Glutamatergic neuron (in vitro differentiated cells): ENCODE data around the gene WDR88. TPM values are rescaled to one million over a fixed set of nuclear protein-coding genes. Genes with fewer than 3 reads are reported as not detected.

ENCODE experiments used
- DNase-seq: peaks from one replicate; pipeline ENCODE4 v3.0.0; 2022
- H3K27ac Mint-ChIP-seq: one replicate; pipeline ENCODE4 v1.8.0; 2020; ENCODE audit warnings: mild to moderate bottlenecking, mixed read lengths, inconsistent platforms; ENCODE audit not compliant: unreplicated experiment
- H3K27me3 Mint-ChIP-seq: one replicate; pipeline ENCODE4 v1.8.0; 2020; ENCODE audit warnings: mild to moderate bottlenecking, moderate library complexity, mixed read lengths, inconsistent platforms; ENCODE audit not compliant: unreplicated experiment
- H3K36me3 Mint-ChIP-seq: one replicate; pipeline ENCODE4 v1.8.0; 2020; ENCODE audit warnings: mild to moderate bottlenecking, mixed read lengths, inconsistent platforms; ENCODE audit not compliant: unreplicated experiment
- H3K4me1 Mint-ChIP-seq: one replicate; pipeline ENCODE4 v1.8.0; 2020; ENCODE audit warnings: mild to moderate bottlenecking, low read depth, mixed read lengths, inconsistent platforms; ENCODE audit not compliant: unreplicated experiment
- H3K4me3 Mint-ChIP-seq: one replicate; pipeline ENCODE4 v1.8.0; 2020; ENCODE audit warnings: mild to moderate bottlenecking, mixed read lengths, inconsistent platforms; ENCODE audit not compliant: unreplicated experiment
- H3K9me3 Mint-ChIP-seq: one replicate; pipeline ENCODE4 v1.8.0; 2020; ENCODE audit warnings: mild to moderate bottlenecking, moderate library complexity, mixed read lengths, inconsistent platforms; ENCODE audit not compliant: unreplicated experiment
- total RNA-seq: library from RNA; stranded (reverse); fragmentation: NEBNext Ultra II Directional; extraction: Animal tissue kit (Norgen Biotek cat#: 25700); gene quantifications from one replicate; pipeline ENCODE4 v1.2.1, GENCODE V29; 2021; ENCODE audit not compliant: unreplicated experiment
- TF ChIP-seq, protein P1 (sequence below): fragments of 200-600 bp; sonication (generic); IDR thresholded peaks from one replicate; pipeline ENCODE4 v1.5.0; 2021; ENCODE audit not compliant: partially characterized antibody, unreplicated experiment

The WDR88 gene
- total RNA-seq, 1 donor from 2014 or later = not detected

DNA sequence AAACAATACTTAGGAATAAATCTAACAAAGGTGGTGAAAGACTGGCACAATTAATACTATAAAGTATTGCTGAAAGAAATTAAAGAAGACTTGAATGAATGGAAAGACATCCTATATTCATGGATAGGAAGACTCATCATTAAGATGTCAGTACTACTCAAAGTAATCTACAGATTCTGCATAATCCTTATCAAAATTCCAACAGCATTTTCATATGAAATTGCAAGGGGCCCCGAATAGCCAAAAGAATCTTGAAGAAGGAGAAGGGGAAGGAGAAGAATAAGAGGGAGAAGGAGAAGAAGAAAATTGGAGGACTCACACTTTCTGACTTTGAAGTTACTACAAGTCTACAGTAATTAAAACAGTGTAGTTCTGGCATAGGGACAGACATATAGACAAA, 36.6 kb downstream of the WDR88 start:
- TF ChIP-seq, protein P1, sequence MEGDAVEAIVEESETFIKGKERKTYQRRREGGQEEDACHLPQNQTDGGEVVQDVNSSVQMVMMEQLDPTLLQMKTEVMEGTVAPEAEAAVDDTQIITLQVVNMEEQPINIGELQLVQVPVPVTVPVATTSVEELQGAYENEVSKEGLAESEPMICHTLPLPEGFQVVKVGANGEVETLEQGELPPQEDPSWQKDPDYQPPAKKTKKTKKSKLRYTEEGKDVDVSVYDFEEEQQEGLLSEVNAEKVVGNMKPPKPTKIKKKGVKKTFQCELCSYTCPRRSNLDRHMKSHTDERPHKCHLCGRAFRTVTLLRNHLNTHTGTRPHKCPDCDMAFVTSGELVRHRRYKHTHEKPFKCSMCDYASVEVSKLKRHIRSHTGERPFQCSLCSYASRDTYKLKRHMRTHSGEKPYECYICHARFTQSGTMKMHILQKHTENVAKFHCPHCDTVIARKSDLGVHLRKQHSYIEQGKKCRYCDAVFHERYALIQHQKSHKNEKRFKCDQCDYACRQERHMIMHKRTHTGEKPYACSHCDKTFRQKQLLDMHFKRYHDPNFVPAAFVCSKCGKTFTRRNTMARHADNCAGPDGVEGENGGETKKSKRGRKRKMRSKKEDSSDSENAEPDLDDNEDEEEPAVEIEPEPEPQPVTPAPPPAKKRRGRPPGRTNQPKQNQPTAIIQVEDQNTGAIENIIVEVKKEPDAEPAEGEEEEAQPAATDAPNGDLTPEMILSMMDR = no peak
- no peaks in the 10 kb centered on the region for H3K27me3 Mint-ChIP-seq

DNA sequence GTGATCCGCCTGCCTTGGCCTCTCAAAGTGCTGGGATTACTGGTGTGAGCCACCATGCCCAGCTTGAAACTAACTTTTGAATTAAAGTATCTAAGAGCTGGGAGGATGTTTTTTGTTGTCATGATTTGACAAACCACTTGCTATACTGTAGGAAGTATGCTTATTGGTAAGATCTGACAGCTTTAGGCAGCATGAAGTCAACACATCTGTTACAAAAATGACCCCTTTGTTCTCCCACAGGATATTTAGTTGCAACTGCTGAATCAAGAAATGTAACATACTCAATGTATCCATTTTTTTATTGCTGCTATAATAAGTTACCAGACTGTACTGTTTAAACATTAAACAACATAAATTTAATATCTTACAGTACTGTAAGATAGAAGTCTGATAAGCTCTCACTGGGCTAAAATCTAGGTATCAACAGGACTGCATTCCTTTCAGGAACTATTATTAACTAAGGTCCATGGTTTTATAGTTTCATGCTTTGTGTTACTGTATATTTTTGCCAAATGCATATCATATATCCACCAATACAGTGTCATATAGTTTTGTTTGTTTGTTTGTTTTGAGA, 39.4 kb downstream of the WDR88 start:
- H3K27ac Mint-ChIP-seq = no peak overlapping the region

More for the DNA sequence above, 36.6 kb downstream of the WDR88 start:
- no peak overlapping the region for H3K27ac Mint-ChIP-seq
- H3K4me1 Mint-ChIP-seq = no peaks in the 10 kb centered on the region
- peaks cover 12% of the 10 kb centered on the region for H3K36me3 Mint-ChIP-seq
- no peak for DNase-seq
- H3K4me3 Mint-ChIP-seq = no peak overlapping the region
- H3K9me3 Mint-ChIP-seq = peaks cover 2% of the 10 kb centered on the region

DNA sequence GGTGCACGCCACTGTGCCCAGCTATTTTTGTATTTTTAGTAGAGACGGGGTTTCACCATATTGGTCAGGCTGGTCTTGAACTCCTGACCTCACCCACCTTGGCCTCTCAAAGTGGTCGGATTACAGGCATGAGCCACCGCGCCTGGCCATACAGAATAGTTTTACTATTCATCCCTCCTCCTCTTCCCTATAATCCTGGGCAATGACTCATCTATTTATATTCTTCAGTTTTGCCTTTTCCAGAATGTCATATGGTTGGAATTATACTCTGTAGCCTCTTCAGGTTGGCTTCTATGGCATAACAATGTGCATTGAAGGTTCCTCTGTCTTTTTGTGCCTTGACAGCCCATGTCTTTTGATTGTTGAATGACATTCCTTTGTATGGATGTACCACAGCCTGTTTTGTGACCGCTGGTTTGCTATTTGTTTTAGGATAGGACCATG, 40.0 kb downstream of the WDR88 start:
- peaks cover 12% of the 10 kb centered on the region for H3K9me3 Mint-ChIP-seq
- TF ChIP-seq, protein P1 = no peak
- no peak overlapping the region for H3K4me3 Mint-ChIP-seq
- peaks cover 8% of the 10 kb centered on the region for H3K36me3 Mint-ChIP-seq
- no peak overlapping the region for H3K27ac Mint-ChIP-seq
- no peak for DNase-seq
- peaks cover 8% of the 10 kb centered on the region for H3K27me3 Mint-ChIP-seq
- H3K4me1 Mint-ChIP-seq = peaks cover 7% of the 10 kb centered on the region

More for the DNA sequence above, 39.4 kb downstream of the WDR88 start:
- Mint-ChIP-seq H3K9me3 (peaks cover 8% of the 10 kb centered on the region), H3K4me1 (peaks cover 6% of the 10 kb centered on the region), H3K36me3 (peaks cover 8% of the 10 kb centered on the region), H3K4me3 (no peak overlapping the region), H3K27me3 (peaks cover 5% of the 10 kb centered on the region)
- no peak for DNase-seq
- TF ChIP-seq, protein P1 = no peak

DNA sequence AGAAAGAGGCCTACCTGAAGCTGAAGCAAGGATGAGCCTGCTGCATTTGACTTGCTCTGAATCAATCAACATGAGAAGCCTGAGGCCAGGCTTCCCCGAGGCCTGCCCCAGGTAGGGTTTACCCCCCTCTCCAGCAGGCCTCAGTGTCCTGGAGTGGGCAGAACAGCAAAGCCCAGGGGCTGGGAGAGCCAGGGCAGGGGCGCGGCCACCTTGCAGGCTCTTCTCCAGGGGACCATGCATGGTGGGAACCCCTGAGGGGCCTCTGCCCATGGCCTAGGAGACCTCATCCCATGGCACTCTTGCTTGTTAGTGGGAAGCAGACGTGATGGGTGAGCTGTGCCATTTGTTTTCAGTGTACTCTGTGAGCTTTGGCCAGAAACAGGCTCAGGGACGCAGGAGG, 42.3 kb downstream of the WDR88 start:
- peaks cover 11% of the 10 kb centered on the region for H3K4me1 Mint-ChIP-seq
- no peak overlapping the region for H3K27ac Mint-ChIP-seq
- no peak overlapping the region for H3K4me3 Mint-ChIP-seq
- no peaks in the 10 kb centered on the region for H3K36me3 Mint-ChIP-seq
- no peak for DNase-seq
- H3K27me3 Mint-ChIP-seq = peaks cover 13% of the 10 kb centered on the region
- TF ChIP-seq, protein P1 = no peak
- peaks cover 26% of the 10 kb centered on the region for H3K9me3 Mint-ChIP-seq

GRCh38 chr19:33175156-33175782, 43.4 kb downstream of the WDR88 start:
- H3K4me1 Mint-ChIP-seq = peaks cover 11% of the 10 kb centered on the region
- peak overlapping the region; percentile 93 for H3K4me3 Mint-ChIP-seq
- peaks cover 13% of the 10 kb centered on the region for H3K27me3 Mint-ChIP-seq
- TF ChIP-seq, protein P1 = no peak
- no peak for DNase-seq
- peaks cover 26% of the 10 kb centered on the region for H3K9me3 Mint-ChIP-seq
- no peaks in the 10 kb centered on the region for H3K36me3 Mint-ChIP-seq
- no peak overlapping the region for H3K27ac Mint-ChIP-seq
